Endothelial cell of umbilical vein (primary cell): ENCODE results near the gene NACA. TPM values are rescaled to one million over a fixed set of nuclear protein-coding genes. Genes with fewer than 3 reads are reported as not detected.
A peak's percentile ranks its signal among the peaks of the same experiment; 100 is the strongest.

Experiments
- BruUV-seq: library from RNA; stranded (reverse); fragments of 400-500 nt; replicated peaks from 2 replicates; lab custom pipeline; 2021; lab: Mats Ljungman, UMichigan
- CTCF ChIA-PET: fragments of 300-600, 350-600 bp; sonication (Branson Sonifier 250); formaldehyde crosslinking; loops from one replicate; lab custom pipeline; 2021; ENCODE audit warnings: antibody characterized with exemption, inconsistent platforms; lab: Charles Lee
- POLR2A ChIA-PET: fragments of 300-600, 350-600 bp; sonication (Branson Sonifier 250); formaldehyde crosslinking; loops from one replicate; lab custom pipeline; 2021; ENCODE audit warnings: antibody characterized with exemption, inconsistent platforms; lab: Charles Lee
- DNase-seq: peaks from one replicate; pipeline ENCODE4 v3.0.0-alpha.2; 2011; ENCODE audit warnings: low read depth, low spot score
- FAIRE-seq: peaks from 2 replicates; lab custom pipeline; 2011; peaks lifted over from hg19 to GRCh38; lab: Jason Lieb, UNC
- H2AFZ ChIP-seq: 2 replicates; pipeline ENCODE4 v1.6.0; 2012; ENCODE audit warnings: low read depth, low read length, control low read depth, inconsistent platforms
- H3K27ac ChIP-seq: 2 replicates; pipeline ENCODE4 v1.5.1; 2011; ENCODE audit warnings: low read depth, mild to moderate bottlenecking, control low read depth, low read length, moderate library complexity; ENCODE audit not compliant: insufficient read depth
- H3K27me3 ChIP-seq, 2 experiments: 2 replicates each; pipeline versions ENCODE4 v1.6.0 to v1.6.1; 2011; ENCODE audit warnings: low read length in 2 of 2, mixed read lengths in 1 of 2; ENCODE audit not compliant: control insufficient read depth in 2 of 2, insufficient read depth in 2 of 2
- H3K36me3 ChIP-seq, 2 experiments: 2 replicates in 1 of 2; 3 replicates in 1 of 2; pipeline ENCODE4 v1.5.1; 2011; ENCODE audit warnings: low read length in 2 of 2, mild to moderate bottlenecking in 1 of 2, moderate library complexity in 1 of 2; ENCODE audit not compliant: control insufficient read depth in 2 of 2, insufficient read depth in 2 of 2; ENCODE audit errors: extremely low read depth in 1 of 2
- H3K4me1 ChIP-seq: 3 replicates; pipeline ENCODE4 v1.5.1; 2011; ENCODE audit warnings: mild to moderate bottlenecking, low read length; ENCODE audit not compliant: control insufficient read depth, insufficient read depth; ENCODE audit errors: extremely low read depth
- H3K4me2 ChIP-seq: 2 replicates; pipeline ENCODE4 v1.6.1; 2011; ENCODE audit warnings: low read length, control low read depth, mixed read lengths; ENCODE audit not compliant: insufficient read depth
- H3K4me3 ChIP-seq, 3 experiments: fragments of 200-600 bp in 1 of 3; sonication (generic), shearing (Covaris generic) in 1 of 3; replicated peaks in 1 of 3; 2 replicates each; pipeline ENCODE4 v1.5.1; 2011 to 2016; ENCODE audit warnings: control low read depth in 3 of 3, low read length in 3 of 3, mild to moderate bottlenecking in 2 of 3, inconsistent platforms in 1 of 3, low read depth in 1 of 3, moderate library complexity in 1 of 3; ENCODE audit not compliant: insufficient read depth in 1 of 3
- H3K79me2 ChIP-seq: 2 replicates; pipeline ENCODE4 v1.6.0; 2012; ENCODE audit warnings: low read length, inconsistent platforms; ENCODE audit not compliant: control insufficient read depth, insufficient read depth
- H3K9ac ChIP-seq: replicated peaks from 2 replicates; pipeline ENCODE3; 2011; ENCODE audit warnings: low read length, control low read depth; ENCODE audit not compliant: insufficient read depth; ENCODE audit errors: extremely low read depth
- H3K9me1 ChIP-seq: replicated peaks from 3 replicates; pipeline ENCODE4 v1.6.0; 2011; ENCODE audit warnings: mild to moderate bottlenecking, low read length; ENCODE audit not compliant: control insufficient read depth, insufficient read depth; ENCODE audit errors: extremely low read depth
- H3K9me3 ChIP-seq: replicated peaks from 2 replicates; pipeline ENCODE4 v1.5.1; 2012; ENCODE audit warnings: low read length, inconsistent platforms; ENCODE audit not compliant: control insufficient read depth, insufficient read depth
- H4K20me1 ChIP-seq: replicated peaks from 2 replicates; pipeline ENCODE3; 2011; ENCODE audit warnings: mild to moderate bottlenecking, low read length; ENCODE audit not compliant: control insufficient read depth, insufficient read depth; ENCODE audit errors: extremely low read depth
- CTCF ChIP-seq, 2 donors: IDR thresholded peaks; 1 replicate in 1 of 2; 2 replicates in 1 of 2; pipeline ENCODE4 v1.5.1; 2011; ENCODE audit warnings: low read length in 2 of 2, mild to moderate bottlenecking in 2 of 2, moderate library complexity in 2 of 2, control low read depth in 1 of 2, inconsistent platforms in 1 of 2, low read depth in 1 of 2; ENCODE audit not compliant: insufficient read depth in 1 of 2; ENCODE audit errors: extremely low read depth in 1 of 2
- EZH2 ChIP-seq: IDR thresholded peaks from 2 replicates; pipeline ENCODE4 v1.6.1; 2012; ENCODE audit warnings: borderline replicate concordance, low read depth, mild to moderate bottlenecking, moderate library complexity, low read length, inconsistent platforms; ENCODE audit not compliant: severe bottlenecking
- FOS ChIP-seq: IDR thresholded peaks from 2 replicates; pipeline ENCODE4 v1.6.1; 2011; ENCODE audit warnings: mild to moderate bottlenecking, low read length, moderate library complexity, borderline replicate concordance; ENCODE audit not compliant: insufficient read depth
- GATA2 ChIP-seq: IDR thresholded peaks from 2 replicates; pipeline ENCODE4 v1.7.0; 2011; ENCODE audit warnings: low read depth, mild to moderate bottlenecking, moderate library complexity, mixed read lengths, low read length; ENCODE audit not compliant: insufficient read length, insufficient read depth
- JUN ChIP-seq: IDR thresholded peaks from 2 replicates; pipeline ENCODE4 v1.6.1; 2011; ENCODE audit warnings: borderline replicate concordance, low read depth; ENCODE audit not compliant: insufficient read length, insufficient read depth
- MAX ChIP-seq: IDR thresholded peaks from 2 replicates; pipeline ENCODE4 v1.6.1; 2011; ENCODE audit not compliant: insufficient read depth, insufficient read length
- MYC ChIP-seq: IDR thresholded peaks from one replicate; pipeline ENCODE4 v1.6.1; 2011; ENCODE audit warnings: mild to moderate bottlenecking, low read depth, low read length
- POLR2A ChIP-seq: IDR thresholded peaks from 2 replicates; pipeline ENCODE4 v1.6.1; 2012; ENCODE audit warnings: low read depth, mild to moderate bottlenecking, control low read depth, low read length
- POLR2AphosphoS5 ChIP-seq: IDR thresholded peaks from 2 replicates; pipeline ENCODE4 v1.6.1; 2012; ENCODE audit warnings: low read depth, mild to moderate bottlenecking, control low read depth, low read length, moderate library complexity; ENCODE audit not compliant: insufficient read depth
- dilution Hi-C: fragments of 300-500 bp; cut with MboI; formaldehyde crosslinking; loops from one replicate; pipeline ENCODE4 v1.15.0; 2019; ENCODE audit warnings: low sequenced_read_pairs; ENCODE audit not compliant: extremely low pct_ligation_motif_present
- intact Hi-C: fragments of 100-400 bp; cut with micrococcal nuclease; formaldehyde crosslinking; loops from one replicate; pipeline ENCODE4 v1.10.0; 2022
- polyA plus RNA-seq, 4 experiments: library from polyadenylated mRNA; depleted of rRNA in 3 of 4; stranded (reverse) in 3 of 4; unstranded in 1 of 4; fragments of >200 nt; gene quantifications; 2 replicates each; pipeline versions ENCODE4 v1.2.1 to v1.2.3, GENCODE V29; 2011 to 2012; ENCODE audit warnings: missing spikeins in 1 of 4
- total RNA-seq: library from RNA; stranded (reverse); gene quantifications from 2 replicates; pipeline ENCODE4 v1.2.3, GENCODE V29; 2021

Gene NACA
- total and polyA plus RNA-seq, 2 donors (not counting 3 experiments of a cell fraction or from before 2014, with no cell fraction given) = 260 to 892 TPM

GRCh38 chr12:56688129-56688845 lies 36.8 kb downstream of the NACA start, which contains the start of gene PTGES3:
Gene PTGES3, minus strand, starts transcription at chr12:56688284. Its CDS starts 285 bp downstream, at chr12:56687999.
- dilution Hi-C loops = no loop called here

More at GRCh38 chr12:56688129-56688845, 36.8 kb downstream of the NACA start, which contains the start of gene PTGES3:
- Histone ChIP-seq H3K27me3 (no peaks in the 10 kb centered on the region), H3K4me1 (peaks cover 27% of the 10 kb centered on the region), H3K9me1 (no peaks in the 10 kb centered on the region), H3K9ac (peak within 1 kb of the TSS; percentile 93), H2AFZ (peak within 1 kb of the TSS; percentile 20), H4K20me1 (no peaks in the 10 kb centered on the region), H3K27ac (peak within 1 kb of the TSS; percentile 90), H3K79me2 (peaks cover 46% of the 10 kb centered on the region), H3K4me3 (peak within 1 kb of the TSS; percentile 61 to 91 (median 84)), H3K9me3 (no peaks in the 10 kb centered on the region), H3K4me2 (peak within 1 kb of the TSS; percentile 96), H3K36me3 (peaks cover 0 to 2% of the 10 kb centered on the region in 2 experiments)
- peak; percentile 88 for TF ChIP-seq POLR2AphosphoS5
- TF ChIP-seq FOS = no peak
- TF ChIP-seq GATA2 = no peak
- TF ChIP-seq EZH2 = no peak
- peak; percentile 73 for TF ChIP-seq MYC
- TF ChIP-seq MAX = peak; percentile 79
- peak; percentile 88 for TF ChIP-seq POLR2A
- TF ChIP-seq CTCF (IDR thresholded peaks at IDR 0.05; ENCODE audit: extremely low read depth in 1 of 2, insufficient read depth in 1 of 2, low read depth in 1 of 2, low read length in 2 of 2) = peak in 1 of 2 donors; percentile 3
- TF ChIP-seq JUN = no peak
- no TSS peak for BruUV-seq
- DNase-seq = peak; percentile 99
- peak; percentile 90 for FAIRE-seq
- CTCF ChIA-PET = interaction anchor here (0.5 to 1.8 kb wide), 7 partner anchors 9 to 771 kb away, joined by 3 to 7 read pairs (median 3); partner anchors contain the start of gene GLI1
- POLR2A ChIA-PET = interaction anchor here (0.9 to 1.5 kb wide), 6 partner anchors 12 to 60 kb away, joined by 3 to 6 read pairs (median 5); partner anchors contain the start of gene NACA
- intact Hi-C loops = loop anchor here (1.0 to 5.0 kb wide), 4 partner anchors 37 to 399 kb away; partner anchors contain the start of genes NAB2, NACA and PRIM1
